HL-60 (cell line): ENCODE data around the gene PCDHB3.

Experiments used
- CTCF ChIP-seq: IDR thresholded peaks from one replicate; pipeline ENCODE4 v1.5.1; 2011; ENCODE audit warnings: low read length, control low read depth, inconsistent platforms; ENCODE audit not compliant: insufficient read depth
- POLR2AphosphoS5 ChIP-seq: IDR thresholded peaks from 2 replicates; pipeline ENCODE4 v1.6.1; 2012; ENCODE audit warnings: low read depth

- no peak for TF ChIP-seq CTCF
- TF ChIP-seq POLR2AphosphoS5 = no peak
These were observed 27.0 kb downstream of the PCDHB3 start for GRCh38 chr5:141127305-141127704.
